IPS DF 4.7 (cell line): Measurements from ENCODE around the gene SLC19A3.
"Not testable (repeated sequence)": the region's sequence is repeated elsewhere in the genome, so short reads cannot be mapped to it uniquely, and the experiment has no call there.

Experiments used
- DNase-seq: peaks from one replicate; pipeline ENCODE4 v3.0.0-alpha.2; 2013; ENCODE audit warnings: low spot score; ENCODE audit errors: extremely low read depth

Gene SLC19A3

GRCh38 chr2:227703961-227704360 is 13.9 kb downstream of the SLC19A3 start:
- no peak for DNase-seq

- no peak for DNase-seq
Measured at GRCh38 chr2:227703280-227703732, 14.5 kb downstream of the SLC19A3 start.

- DNase-seq, result no peak
Measured at GRCh38 chr2:227701556-227701955, 16.3 kb downstream of the SLC19A3 start.

GRCh38 chr2:227696990-227697679 is 20.7 kb downstream of the SLC19A3 start:
- no peak for DNase-seq

GRCh38 chr2:227687189-227687588 is 30.6 kb downstream of the SLC19A3 start:
- DNase-seq, result no peak

GRCh38 chr2:227684258-227684657 is 33.6 kb downstream of the SLC19A3 start:
- DNase-seq, result no peak

- DNase-seq, result no peak
Measured at GRCh38 chr2:227677928-227678327, 39.9 kb downstream of the SLC19A3 start.

GRCh38 chr2:227674485-227674884 is 43.3 kb downstream of the SLC19A3 start:
- no peak for DNase-seq

- DNase-seq, result not testable (repeated sequence)
Measured at GRCh38 chr2:227673620-227674019, 44.2 kb downstream of the SLC19A3 start.

GRCh38 chr2:227671170-227671905 is 46.5 kb downstream of the SLC19A3 start:
- DNase-seq, result no peak

- not testable (repeated sequence) for DNase-seq
Measured at GRCh38 chr2:227666631-227667170, 51.1 kb downstream of the SLC19A3 start, which contains the start of gene SCYGR5. TSS of gene SCYGR5 (plus strand) at chr2:227666804. CDS start at chr2:227666804, 0 bp downstream.

- no peak for DNase-seq
Measured at GRCh38 chr2:227665189-227665940, 52.5 kb downstream of the SLC19A3 start.

- no peak for DNase-seq
Measured at GRCh38 chr2:227661827-227662226, 56.0 kb downstream of the SLC19A3 start.

GRCh38 chr2:227661025-227661649 is 56.7 kb downstream of the SLC19A3 start:
- DNase-seq, result no peak

- DNase-seq, result no peak
Measured at GRCh38 chr2:227657199-227657845, 60.5 kb downstream of the SLC19A3 start.

GRCh38 chr2:227655454-227655853 is 62.4 kb downstream of the SLC19A3 start:
- no peak for DNase-seq

- DNase-seq, result no peak
Measured at GRCh38 chr2:227654426-227654825, 63.4 kb downstream of the SLC19A3 start.

- DNase-seq, result no peak
Measured at GRCh38 chr2:227653419-227653818, 64.4 kb downstream of the SLC19A3 start.

- DNase-seq, result no peak
Measured at GRCh38 chr2:227643990-227644551, 73.8 kb downstream of the SLC19A3 start.

- DNase-seq, result no peak
Measured at GRCh38 chr2:227642656-227643055, 75.2 kb downstream of the SLC19A3 start.
